HL-60 (cell line): Measurements from ENCODE around the gene SLC27A5.

Experiments
- CTCF ChIP-seq: IDR thresholded peaks from one replicate; pipeline ENCODE4 v1.5.1; 2011; ENCODE audit warnings: low read length, control low read depth, inconsistent platforms; ENCODE audit not compliant: insufficient read depth
- GABPA ChIP-seq: IDR thresholded peaks from 2 replicates; pipeline ENCODE4 v1.6.1; 2012; ENCODE audit warnings: low read depth
- POLR2AphosphoS5 ChIP-seq: IDR thresholded peaks from 2 replicates; pipeline ENCODE4 v1.6.1; 2012; ENCODE audit warnings: low read depth
- REST ChIP-seq: IDR thresholded peaks from 2 replicates; pipeline ENCODE4 v1.6.1; 2012; ENCODE audit warnings: low read depth; ENCODE audit not compliant: insufficient replicate concordance
- SPI1 ChIP-seq: IDR thresholded peaks from 2 replicates; pipeline ENCODE4 v1.6.1; 2012; ENCODE audit warnings: low read depth, mild to moderate bottlenecking, borderline replicate concordance

GRCh38 chr19:58476498-58477015, 35.2 kb downstream of the SLC27A5 start:
- TF ChIP-seq REST (no peak), CTCF (no peak), POLR2AphosphoS5 (no peak), GABPA (no peak), SPI1 (no peak)
